GM18526 (cell line): ENCODE measurements around the gene NFS1.

Experiments used
- POLR2A ChIP-seq: IDR thresholded peaks from 3 replicates; pipeline ENCODE4 v1.6.1; 2011; ENCODE audit not compliant: insufficient read length; ENCODE audit errors: extremely low read depth

NFS1 gene

DNA sequence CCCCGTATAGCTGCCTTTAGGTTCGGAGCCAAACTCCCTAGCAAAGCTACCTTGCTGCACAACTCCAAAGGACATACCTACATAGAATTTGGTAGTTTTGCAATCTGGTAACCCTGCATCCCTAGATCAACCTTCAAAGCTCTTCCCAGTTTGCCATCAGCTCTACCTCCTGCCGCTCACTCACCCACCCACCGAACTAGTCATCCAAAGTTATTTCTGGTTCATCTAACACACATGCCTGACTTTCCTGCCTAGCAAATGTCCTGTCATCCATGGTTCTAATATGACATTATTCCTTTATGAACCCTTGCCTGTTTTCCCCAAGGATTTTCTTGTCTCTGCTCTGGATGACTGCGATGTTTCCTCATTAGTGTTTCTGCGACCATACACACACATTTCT lies 61.9 kb downstream of the NFS1 start:
- no peak for TF ChIP-seq POLR2A

- no peak for TF ChIP-seq POLR2A
Measured at GRCh38 chr20:35636095-35636494, 63.1 kb downstream of the NFS1 start.

- no peak for TF ChIP-seq POLR2A
Measured at GRCh38 chr20:35635652-35636051, 63.5 kb downstream of the NFS1 start.

DNA sequence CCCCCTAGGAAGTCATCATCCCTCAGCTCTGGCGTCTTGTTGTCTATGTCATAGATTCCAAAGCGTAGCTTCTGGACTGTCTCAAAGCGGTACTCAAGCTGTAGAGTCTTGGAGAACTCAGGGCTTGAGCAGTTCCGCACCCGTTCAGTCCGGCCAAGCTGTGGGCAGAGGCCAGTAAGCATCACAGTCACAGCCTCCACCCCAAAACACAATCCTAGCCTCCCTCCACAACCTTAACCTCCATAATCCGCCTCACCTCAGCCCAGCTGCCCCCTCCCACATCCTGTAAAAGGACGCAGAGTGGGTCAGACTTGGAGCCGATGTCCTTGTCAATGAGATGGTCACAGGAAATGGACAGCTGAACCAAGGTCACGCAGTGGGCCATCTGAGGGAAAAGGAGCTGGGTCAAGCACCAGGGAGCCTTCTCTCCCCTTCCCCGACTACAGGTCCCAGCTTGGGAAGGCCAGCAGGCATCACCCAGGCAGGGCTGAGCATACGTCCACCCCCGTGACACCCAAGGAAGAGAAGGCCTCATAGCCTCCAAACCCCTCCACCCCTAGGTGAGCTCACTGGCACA lies 66.5 kb downstream of the NFS1 start:
- no peak for TF ChIP-seq POLR2A

DNA sequence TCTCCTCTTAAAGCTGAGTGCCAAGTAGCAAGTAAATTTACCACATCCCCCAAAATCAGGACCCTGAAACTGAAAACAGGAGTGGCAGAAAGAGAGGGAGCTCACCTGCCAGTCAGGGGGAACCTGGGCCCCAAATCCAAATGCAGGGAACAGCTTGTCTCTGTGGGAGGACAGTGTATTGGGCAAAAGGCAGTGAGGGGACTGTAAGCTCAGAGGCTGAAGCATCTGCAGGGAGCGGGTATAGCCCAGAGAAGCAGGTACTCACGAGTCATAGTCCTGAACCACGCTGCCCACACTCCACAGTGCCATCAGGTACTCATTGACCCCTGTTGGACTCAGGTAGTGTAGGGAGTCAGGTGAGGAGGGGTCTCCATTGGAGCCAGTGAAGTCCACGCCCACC lies 68.5 kb downstream of the NFS1 start:
- no peak for TF ChIP-seq POLR2A

- no peak for TF ChIP-seq POLR2A
Measured at GRCh38 chr20:35629427-35630145, 69.6 kb downstream of the NFS1 start.

DNA sequence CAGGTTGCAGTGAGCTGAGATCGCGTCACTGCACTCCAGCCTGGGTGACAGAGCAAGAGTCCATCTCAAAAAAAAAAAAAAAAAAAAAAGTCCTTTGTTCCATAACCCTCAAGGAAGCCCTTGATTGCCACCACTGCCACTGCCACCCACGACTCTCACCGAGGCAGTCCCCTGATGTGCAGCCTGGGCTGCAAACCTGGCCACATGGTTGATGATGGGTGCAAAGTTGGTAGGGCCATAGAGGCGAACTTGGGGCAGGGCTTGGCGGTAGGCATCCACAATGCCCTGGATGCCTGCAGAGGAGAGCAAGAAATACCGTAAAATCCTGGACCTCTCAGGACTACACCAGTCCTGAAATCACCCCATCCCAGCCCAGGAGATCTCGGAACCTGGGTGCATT lies 72.0 kb downstream of the NFS1 start:
- TF ChIP-seq POLR2A, result no peak

GRCh38 chr20:35626386-35627001 lies 72.7 kb downstream of the NFS1 start:
- no peak for TF ChIP-seq POLR2A

- TF ChIP-seq POLR2A, result no peak
Measured at GRCh38 chr20:35625584-35626385, 73.4 kb downstream of the NFS1 start.

DNA sequence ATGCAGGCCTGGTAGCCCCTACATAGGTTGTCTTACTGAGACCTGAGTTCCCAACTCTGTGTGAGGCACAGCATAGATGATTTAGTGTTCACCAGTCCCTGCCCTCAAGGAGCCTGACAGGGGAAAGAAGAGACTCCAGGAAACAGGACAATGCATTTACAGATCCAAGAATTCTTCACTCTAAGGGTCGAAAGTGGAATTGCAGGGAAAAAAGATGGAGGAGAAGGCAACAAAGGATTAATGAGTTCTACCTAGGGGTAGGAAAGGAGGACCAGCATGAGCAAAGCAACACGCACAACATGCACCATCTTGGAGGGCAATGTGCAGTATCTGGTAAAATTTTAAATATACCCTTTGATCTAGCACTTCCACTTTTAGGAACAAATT lies 77.6 kb downstream of the NFS1 start:
- TF ChIP-seq POLR2A, result no peak

GRCh38 chr20:35620818-35621559 lies 78.2 kb downstream of the NFS1 start:
- no peak for TF ChIP-seq POLR2A

DNA sequence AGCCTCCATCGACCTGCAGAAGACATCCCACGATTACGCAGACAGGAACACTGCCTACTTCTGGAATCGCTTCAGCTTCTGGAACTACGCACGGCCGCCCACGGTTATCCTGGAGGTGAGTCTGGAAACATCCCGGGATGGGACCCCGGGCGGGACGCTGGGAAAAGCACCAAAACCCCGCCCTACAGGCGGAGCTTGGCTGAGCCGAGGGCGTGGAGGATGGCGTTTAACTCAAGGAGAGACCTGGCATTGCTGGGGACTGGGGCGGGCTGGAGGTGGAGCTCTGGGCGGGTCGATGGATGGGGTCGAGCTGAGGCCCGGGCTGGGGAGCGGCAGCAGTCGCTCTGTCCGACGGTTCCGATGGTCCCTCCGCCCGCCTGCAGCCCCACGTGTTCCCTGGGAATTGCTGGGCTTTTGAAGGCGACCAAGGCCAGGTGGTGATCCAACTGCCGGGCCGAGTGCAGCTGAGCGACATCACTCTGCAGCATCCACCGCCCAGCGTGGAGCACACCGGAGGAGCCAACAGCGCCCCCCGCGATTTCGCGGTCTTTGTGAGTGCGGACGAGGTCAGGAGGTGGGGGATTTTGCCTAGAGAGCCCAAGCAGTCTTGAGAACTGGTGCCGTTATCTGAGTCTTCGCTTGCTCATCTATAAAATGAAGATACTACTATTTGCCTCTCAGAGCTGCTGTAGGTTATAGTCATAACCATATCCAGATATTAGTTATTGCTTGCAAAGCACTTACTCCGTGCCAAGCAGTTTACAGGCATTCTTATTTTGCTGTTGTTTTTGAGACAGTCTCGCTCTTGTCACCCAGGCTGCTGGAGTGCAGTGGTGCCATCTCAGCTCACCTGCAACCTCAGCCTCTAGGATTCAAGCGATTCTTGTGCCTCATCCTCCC lies 79.7 kb downstream of the NFS1 start:
- TF ChIP-seq POLR2A, result no peak

DNA sequence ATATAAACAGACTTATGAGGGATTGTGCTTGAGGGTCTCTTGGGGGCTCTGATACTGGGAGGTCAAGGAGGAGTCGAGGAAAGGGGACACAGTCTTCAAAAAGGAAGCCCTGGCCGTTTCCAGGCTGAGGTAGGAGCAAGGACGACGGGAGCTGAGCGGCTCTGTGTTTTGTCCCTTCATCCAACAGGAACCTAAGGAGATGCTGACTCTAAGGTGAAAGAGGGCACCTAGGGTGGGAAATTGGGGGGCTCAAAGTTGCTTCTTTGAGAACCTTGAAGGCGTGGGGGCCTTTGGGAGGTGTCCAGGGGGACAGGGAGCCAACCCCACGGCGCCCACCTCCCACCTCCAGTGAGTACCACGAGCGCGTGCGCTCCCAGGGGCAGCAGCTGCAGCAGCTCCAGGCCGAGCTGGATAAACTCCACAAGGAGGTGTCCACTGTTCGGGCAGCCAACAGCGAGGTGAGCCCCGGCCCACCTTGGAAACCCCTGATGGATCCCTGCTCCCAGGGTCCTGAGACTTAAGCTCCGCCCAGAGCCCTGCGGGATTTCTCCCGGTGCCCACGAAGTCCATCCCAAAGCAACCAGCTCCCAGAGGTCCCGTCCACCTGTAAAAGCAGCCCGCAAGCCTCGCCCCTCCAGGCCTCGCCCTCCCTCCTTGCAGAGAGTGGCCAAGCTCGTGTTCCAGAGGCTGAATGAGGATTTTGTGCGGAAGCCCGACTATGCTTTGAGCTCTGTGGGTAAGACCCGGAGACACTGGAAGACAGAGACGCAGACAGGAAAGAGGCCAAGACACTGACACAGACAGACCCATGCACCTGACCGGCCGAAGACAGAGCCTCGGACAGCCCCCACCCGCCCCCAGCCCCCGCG lies 80.7 kb downstream of the NFS1 start:
- no peak for TF ChIP-seq POLR2A
